ENCODE measurements around the gene RECQL5. TPM values are rescaled to one million over a fixed set of nuclear protein-coding genes. Genes with fewer than 3 reads are reported as not detected.

The RECQL5 gene
- total and polyA plus RNA-seq, 2 donors (not counting 1 experiment from before 2014, with no cell fraction given): 58.5 to 70.5 TPM

- ChIA-PET POLR2A (no interaction called here), CTCF (interaction anchor here (1.0 to 1.3 kb wide), 3 partner anchors 22 to 51 kb away, joined by 3 to 6 read pairs (median 6); no protein-coding TSS in a partner anchor)
- H3K27ac ChIP-seq (ENCODE audit: low read length in 2 of 2): no peak overlapping the region
- no peaks in the 10 kb centered on the region for H3K4me1 Mint-ChIP-seq
- no peak for ATAC-seq (ENCODE audit: low read depth)
- intact Hi-C loops (cut with micrococcal nuclease): no loop called here
- H3K27me3 ChIP-seq (replicated peaks in 1 of 4; ENCODE audit: control extremely low read depth in 1 of 4, control insufficient read depth in 3 of 4, insufficient read depth in 4 of 4, low read length in 3 of 4): no peaks in the 10 kb centered on the region
- H3K79me2 ChIP-seq (ENCODE audit: control insufficient read depth, insufficient read depth, low read length): peaks cover 44% of the 10 kb centered on the region
- 100% methylated on average over 2 of the region's 3 CpGs for WGBS (ENCODE audit: insufficient coverage)
- no peak overlapping the region for H3K4me3 ChIP-seq (ENCODE audit: control extremely low read depth in 1 of 5, extremely low read depth in 1 of 5, insufficient read depth in 1 of 5, low read depth in 2 of 5, low read length in 4 of 5)
- H3K9me3 Mint-ChIP-seq (ENCODE audit: insufficient read depth): no peaks in the 10 kb centered on the region
- H2AFZ ChIP-seq (ENCODE audit: insufficient read depth, low read depth, low read length, poor library complexity, severe bottlenecking): no peak overlapping the region
- DNase-seq: no peak
- no peak overlapping the region for H3K4me3 Mint-ChIP-seq
- no peak overlapping the region for H3K9ac ChIP-seq (ENCODE audit: low read length)
- H4K20me1 ChIP-seq (ENCODE audit: control insufficient read depth, insufficient read depth, low read length, poor library complexity, severe bottlenecking): peaks cover 48% of the 10 kb centered on the region
- H3K27me3 Mint-ChIP-seq: no peaks in the 10 kb centered on the region
- peaks cover 7 to 89% of the 10 kb centered on the region in 2 experiments for H3K36me3 ChIP-seq (replicated peaks in 1 of 2; ENCODE audit: control extremely low read depth in 1 of 2, control insufficient read depth in 1 of 2, extremely low read depth in 1 of 2, insufficient read depth in 2 of 2, low read length in 1 of 2)
- no peak overlapping the region for H3K4me2 ChIP-seq (replicated peaks; ENCODE audit: low read depth, low read length, poor library complexity, severe bottlenecking)
- H3K27ac Mint-ChIP-seq: no peak overlapping the region
- H3K4me1 ChIP-seq (ENCODE audit: control insufficient read depth in 2 of 2, insufficient read depth in 2 of 2, low read length in 2 of 2): no peaks in the 10 kb centered on the region
- no peaks in the 10 kb centered on the region for H3K9me3 ChIP-seq (ENCODE audit: control extremely low read depth in 1 of 3, control insufficient read depth in 2 of 3, insufficient read depth in 1 of 3, low read length in 2 of 3)
- TF ChIP-seq, protein P1, sequence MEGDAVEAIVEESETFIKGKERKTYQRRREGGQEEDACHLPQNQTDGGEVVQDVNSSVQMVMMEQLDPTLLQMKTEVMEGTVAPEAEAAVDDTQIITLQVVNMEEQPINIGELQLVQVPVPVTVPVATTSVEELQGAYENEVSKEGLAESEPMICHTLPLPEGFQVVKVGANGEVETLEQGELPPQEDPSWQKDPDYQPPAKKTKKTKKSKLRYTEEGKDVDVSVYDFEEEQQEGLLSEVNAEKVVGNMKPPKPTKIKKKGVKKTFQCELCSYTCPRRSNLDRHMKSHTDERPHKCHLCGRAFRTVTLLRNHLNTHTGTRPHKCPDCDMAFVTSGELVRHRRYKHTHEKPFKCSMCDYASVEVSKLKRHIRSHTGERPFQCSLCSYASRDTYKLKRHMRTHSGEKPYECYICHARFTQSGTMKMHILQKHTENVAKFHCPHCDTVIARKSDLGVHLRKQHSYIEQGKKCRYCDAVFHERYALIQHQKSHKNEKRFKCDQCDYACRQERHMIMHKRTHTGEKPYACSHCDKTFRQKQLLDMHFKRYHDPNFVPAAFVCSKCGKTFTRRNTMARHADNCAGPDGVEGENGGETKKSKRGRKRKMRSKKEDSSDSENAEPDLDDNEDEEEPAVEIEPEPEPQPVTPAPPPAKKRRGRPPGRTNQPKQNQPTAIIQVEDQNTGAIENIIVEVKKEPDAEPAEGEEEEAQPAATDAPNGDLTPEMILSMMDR (IDR thresholded peaks at IDR 0.05): no peak
- TF ChIP-seq EZH2 (IDR thresholded peaks at IDR 0.05; ENCODE audit: borderline replicate concordance, insufficient read depth, low read depth, low read length, poor library complexity, severe bottlenecking): no peak
These were observed 31.7 kb upstream of the RECQL5 start for GRCh38 chr17:75698659-75699058.

DNA sequence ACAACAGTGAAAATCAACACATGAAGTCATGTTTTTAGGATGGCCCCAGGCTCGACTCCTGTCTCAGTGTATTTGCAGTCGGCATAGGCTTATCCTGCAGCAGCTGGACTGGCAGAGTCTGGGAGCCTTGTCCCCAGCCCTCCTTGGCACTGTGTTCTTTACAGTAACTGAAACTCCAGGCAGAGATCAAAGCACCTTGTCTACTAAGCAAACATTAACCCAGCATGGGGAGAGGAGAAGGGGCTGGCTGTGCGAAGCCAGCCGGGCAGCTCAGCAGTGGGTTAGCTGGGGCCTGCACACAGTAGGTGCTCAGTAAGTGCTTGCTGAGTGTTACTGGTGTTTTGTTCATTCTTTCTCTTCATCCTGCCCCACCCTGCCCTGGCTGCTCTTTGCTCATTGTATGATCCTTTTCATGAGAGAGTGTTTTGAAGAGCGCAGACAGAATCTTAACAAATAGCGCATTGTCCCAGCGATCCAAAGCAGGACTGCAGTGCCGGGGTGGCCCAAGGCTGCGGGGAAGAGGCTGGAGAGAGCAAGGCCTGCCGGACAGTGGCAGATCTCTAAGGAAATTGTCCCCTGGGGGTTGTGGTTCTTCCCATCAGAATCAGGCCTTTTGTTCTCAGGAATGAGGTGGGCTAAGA is 30.8 kb upstream of the RECQL5 start:
- Histone ChIP-seq H3K79me2 (ENCODE audit: control insufficient read depth, insufficient read depth, low read length) (peaks cover 53% of the 10 kb centered on the region), H3K27me3 (replicated peaks in 1 of 4; ENCODE audit: control extremely low read depth in 1 of 4, control insufficient read depth in 3 of 4, insufficient read depth in 4 of 4, low read length in 3 of 4) (no peaks in the 10 kb centered on the region), H3K36me3 (replicated peaks in 1 of 2; ENCODE audit: control extremely low read depth in 1 of 2, control insufficient read depth in 1 of 2, extremely low read depth in 1 of 2, insufficient read depth in 2 of 2, low read length in 1 of 2) (peaks cover 7 to 89% of the 10 kb centered on the region in 2 experiments), H3K4me2 (replicated peaks; ENCODE audit: low read depth, low read length, poor library complexity, severe bottlenecking) (no peak overlapping the region), H4K20me1 (ENCODE audit: control insufficient read depth, insufficient read depth, low read length, poor library complexity, severe bottlenecking) (peaks cover 56% of the 10 kb centered on the region), H3K9ac (ENCODE audit: low read length) (no peak overlapping the region), H3K27ac (ENCODE audit: low read length in 2 of 2) (no peak overlapping the region), H2AFZ (ENCODE audit: insufficient read depth, low read depth, low read length, poor library complexity, severe bottlenecking) (no peak overlapping the region), H3K4me3 (ENCODE audit: control extremely low read depth in 1 of 5, extremely low read depth in 1 of 5, insufficient read depth in 1 of 5, low read depth in 2 of 5, low read length in 4 of 5) (no peak overlapping the region), H3K9me3 (ENCODE audit: control extremely low read depth in 1 of 3, control insufficient read depth in 2 of 3, insufficient read depth in 1 of 3, low read length in 2 of 3) (no peaks in the 10 kb centered on the region), H3K4me1 (ENCODE audit: control insufficient read depth in 2 of 2, insufficient read depth in 2 of 2, low read length in 2 of 2) (no peaks in the 10 kb centered on the region)
- POLR2A ChIA-PET: no interaction called here
- 91% methylated on average over 7 of the region's 10 CpGs for WGBS (ENCODE audit: insufficient coverage)
- ATAC-seq (ENCODE audit: low read depth) (no peak), DNase-seq (no peak)
- CTCF ChIA-PET: interaction anchor here (1.0 to 1.3 kb wide), 3 partner anchors 21 to 51 kb away, joined by 3 to 6 read pairs (median 6); no protein-coding TSS in a partner anchor
- H3K4me1 Mint-ChIP-seq: no peaks in the 10 kb centered on the region
- TF ChIP-seq EZH2 (IDR thresholded peaks at IDR 0.05; ENCODE audit: borderline replicate concordance, insufficient read depth, low read depth, low read length, poor library complexity, severe bottlenecking): no peak
- TF ChIP-seq, protein P1 (IDR thresholded peaks at IDR 0.05): no peak
- no peaks in the 10 kb centered on the region for H3K27me3 Mint-ChIP-seq
- H3K27ac Mint-ChIP-seq: no peak overlapping the region
- H3K9me3 Mint-ChIP-seq (ENCODE audit: insufficient read depth): no peaks in the 10 kb centered on the region
- intact Hi-C loops (cut with micrococcal nuclease): no loop called here
- no peak overlapping the region for H3K4me3 Mint-ChIP-seq
